ENCODE results near the gene NRP2.

GRCh38 chr2:205837663-205838062 lies 155.4 kb downstream of the NRP2 start:
- TF ChIP-seq, protein P1, sequence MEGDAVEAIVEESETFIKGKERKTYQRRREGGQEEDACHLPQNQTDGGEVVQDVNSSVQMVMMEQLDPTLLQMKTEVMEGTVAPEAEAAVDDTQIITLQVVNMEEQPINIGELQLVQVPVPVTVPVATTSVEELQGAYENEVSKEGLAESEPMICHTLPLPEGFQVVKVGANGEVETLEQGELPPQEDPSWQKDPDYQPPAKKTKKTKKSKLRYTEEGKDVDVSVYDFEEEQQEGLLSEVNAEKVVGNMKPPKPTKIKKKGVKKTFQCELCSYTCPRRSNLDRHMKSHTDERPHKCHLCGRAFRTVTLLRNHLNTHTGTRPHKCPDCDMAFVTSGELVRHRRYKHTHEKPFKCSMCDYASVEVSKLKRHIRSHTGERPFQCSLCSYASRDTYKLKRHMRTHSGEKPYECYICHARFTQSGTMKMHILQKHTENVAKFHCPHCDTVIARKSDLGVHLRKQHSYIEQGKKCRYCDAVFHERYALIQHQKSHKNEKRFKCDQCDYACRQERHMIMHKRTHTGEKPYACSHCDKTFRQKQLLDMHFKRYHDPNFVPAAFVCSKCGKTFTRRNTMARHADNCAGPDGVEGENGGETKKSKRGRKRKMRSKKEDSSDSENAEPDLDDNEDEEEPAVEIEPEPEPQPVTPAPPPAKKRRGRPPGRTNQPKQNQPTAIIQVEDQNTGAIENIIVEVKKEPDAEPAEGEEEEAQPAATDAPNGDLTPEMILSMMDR (IDR thresholded peaks at IDR 0.05), result no peak
- no peak for TF ChIP-seq POLR2A (IDR thresholded peaks at IDR 0.05)

Data from prostate gland (tissue), 2 donors.